ENCODE data around the gene TAF6L. TPM values are rescaled to one million over a fixed set of nuclear protein-coding genes. Genes with fewer than 3 reads are reported as not detected.
A peak's percentile ranks its signal among the peaks of the same experiment; 100 is the strongest.

Gene TAF6L
- total RNA-seq, 1 donor from 2014 or later: 15.1 TPM

Small RNAs within 50 kb of the gene (small RNA-seq; reads per million reads assigned to genes)
- gene MIR6514 (0.33 reads per million, percentile 18 among the genes with 10 or more reads in this experiment), gene RNU6-118P (not detected)

Other genes starting within 250 kb of the TAF6L start
- 15.9 TPM for gene AHNAK, start 224.6 kb upstream of the TAF6L start, total RNA-seq
- gene EEF1G, start 197.5 kb upstream of the TAF6L start, total RNA-seq: 1,985 TPM
- gene TUT1, start 179.9 kb upstream of the TAF6L start, total RNA-seq: 4.5 TPM
- 154 TPM for gene MTA2, start 169.5 kb upstream of the TAF6L start, total RNA-seq
- gene EML3, start 158.6 kb upstream of the TAF6L start, total RNA-seq: 4.9 TPM
- gene ROM1, start 158.1 kb upstream of the TAF6L start, total RNA-seq: 1.2 TPM
- 21.6 TPM for gene B3GAT3, start 149.4 kb upstream of the TAF6L start, total RNA-seq
- gene GANAB, start 124.8 kb upstream of the TAF6L start, total RNA-seq: 62.8 TPM
- gene INTS5, start 118.1 kb upstream of the TAF6L start, total RNA-seq: 20.8 TPM
- gene C11orf98, start 106.2 kb upstream of the TAF6L start, total RNA-seq: 25.3 TPM
- gene CSKMT, start 106.1 kb upstream of the TAF6L start, total RNA-seq: 10.2 TPM
- gene UQCC3, start 99.7 kb upstream of the TAF6L start, total RNA-seq: 5.7 TPM
- gene LBHD1, start 99.1 kb upstream of the TAF6L start, total RNA-seq: 3.3 TPM
- 84.8 TPM for gene UBXN1, start 92.3 kb upstream of the TAF6L start, total RNA-seq
- gene LRRN4CL, start 81.9 kb upstream of the TAF6L start, total RNA-seq: 0.82 TPM
- gene BSCL2, start 64.0 kb upstream of the TAF6L start, total RNA-seq: 149 TPM
- gene GNG3, start 63.7 kb upstream of the TAF6L start, total RNA-seq: 20.0 TPM
- gene HNRNPUL2, start 43.9 kb upstream of the TAF6L start, total RNA-seq: 15.1 TPM
- 26.9 TPM for gene TTC9C, start 42.9 kb upstream of the TAF6L start, total RNA-seq
- gene ZBTB3, start 17.2 kb upstream of the TAF6L start, total RNA-seq: 17.1 TPM
- 59.9 TPM for gene POLR2G, start 9.8 kb upstream of the TAF6L start, total RNA-seq
- gene TMEM179B, start 16.0 kb downstream of the TAF6L start, total RNA-seq: 17.1 TPM
- 14.7 TPM for gene TMEM223, start 20.6 kb downstream of the TAF6L start, total RNA-seq
- gene NXF1, start 34.0 kb downstream of the TAF6L start, total RNA-seq: 10.6 TPM
- gene STX5, start 60.7 kb downstream of the TAF6L start, total RNA-seq: 31.0 TPM
- gene TEX54, start 61.4 kb downstream of the TAF6L start, total RNA-seq: not detected
- 48.5 TPM for gene WDR74, start 68.2 kb downstream of the TAF6L start, total RNA-seq
- 109 TPM for gene SLC3A2, start 109.5 kb downstream of the TAF6L start, total RNA-seq
- gene CHRM1, start 150.0 kb downstream of the TAF6L start, total RNA-seq: 14.3 TPM
- gene SLC22A6, start 213.6 kb downstream of the TAF6L start, total RNA-seq: 10.6 TPM
- gene SLC22A8, start 244.4 kb downstream of the TAF6L start, total RNA-seq: 1.2 TPM